ENCODE measurements around the gene WDFY2. TPM values are rescaled to one million over a fixed set of nuclear protein-coding genes. Genes with fewer than 3 reads are reported as not detected.

Gene WDFY2
- total and polyA plus RNA-seq, 5 donors from 2014 or later: 4.0 to 26.2 (median 4.9) TPM

GRCh38 chr13:51771418-51772104, 187.3 kb downstream of the WDFY2 start:
- Histone ChIP-seq H3K9me3 (ENCODE audit: control insufficient read depth in 2 of 2, low read length in 2 of 2) (no peaks in the 10 kb centered on the region), H3K36me3 (ENCODE audit: control insufficient read depth, insufficient read depth, low read length) (peaks cover 22% of the 10 kb centered on the region), H3K4me3 (ENCODE audit: low read depth, low read length) (no peak overlapping the region), H3K4me1 (ENCODE audit: control insufficient read depth, insufficient read depth, low read length, poor library complexity, severe bottlenecking) (no peaks in the 10 kb centered on the region), H3K27ac (ENCODE audit: insufficient read depth, low read length, poor library complexity, severe bottlenecking) (no peak overlapping the region), H3K27me3 (ENCODE audit: control insufficient read depth, insufficient read depth, low read length) (no peaks in the 10 kb centered on the region)
- H3K27ac Mint-ChIP-seq: peak overlapping the region in 2 of 3 donors; percentile 38 to 40
- peaks cover 5% of the 10 kb centered on the region for H3K27me3 Mint-ChIP-seq
- ATAC-seq (ENCODE audit: low read depth in 2 of 2) (no peak), DNase-seq (no peak)
- H3K36me3 Mint-ChIP-seq: peaks cover 4% of the 10 kb centered on the region
- H3K4me3 Mint-ChIP-seq: no peak overlapping the region
- H3K4me1 Mint-ChIP-seq: peaks cover 0 to 2% (median 0%) of the 10 kb centered on the region in 4 donors
- H3K9me3 Mint-ChIP-seq: no peaks in the 10 kb centered on the region

- Histone ChIP-seq H3K27ac (ENCODE audit: insufficient read depth, low read length, poor library complexity, severe bottlenecking) (no peak overlapping the region), H3K4me3 (ENCODE audit: low read depth, low read length) (no peak overlapping the region), H3K36me3 (ENCODE audit: control insufficient read depth, insufficient read depth, low read length) (peaks cover 22% of the 10 kb centered on the region), H3K9me3 (ENCODE audit: control insufficient read depth in 2 of 2, low read length in 2 of 2) (no peaks in the 10 kb centered on the region), H3K27me3 (ENCODE audit: control insufficient read depth, insufficient read depth, low read length) (no peaks in the 10 kb centered on the region), H3K4me1 (ENCODE audit: control insufficient read depth, insufficient read depth, low read length, poor library complexity, severe bottlenecking) (no peaks in the 10 kb centered on the region)
- H3K9me3 Mint-ChIP-seq: no peaks in the 10 kb centered on the region
- H3K4me3 Mint-ChIP-seq: no peak overlapping the region
- peaks cover 4% of the 10 kb centered on the region for H3K36me3 Mint-ChIP-seq
- H3K4me1 Mint-ChIP-seq: no peaks in the 10 kb centered on the region
- no peak for DNase-seq
- no peak for ATAC-seq (ENCODE audit: low read depth in 2 of 2)
- peaks cover 5% of the 10 kb centered on the region for H3K27me3 Mint-ChIP-seq
- H3K27ac Mint-ChIP-seq: no peak overlapping the region
These were observed 187.8 kb downstream of the WDFY2 start for GRCh38 chr13:51772105-51772455.

- H3K9me3 ChIP-seq (ENCODE audit: control insufficient read depth in 2 of 2, low read length in 2 of 2): no peaks in the 10 kb centered on the region
- H3K4me1 ChIP-seq (ENCODE audit: control insufficient read depth, insufficient read depth, low read length, poor library complexity, severe bottlenecking): no peaks in the 10 kb centered on the region
- no peak overlapping the region for H3K4me3 ChIP-seq (ENCODE audit: low read depth, low read length)
- no peaks in the 10 kb centered on the region for H3K27me3 ChIP-seq (ENCODE audit: control insufficient read depth, insufficient read depth, low read length)
- peaks cover 5% of the 10 kb centered on the region for H3K27me3 Mint-ChIP-seq
- no peaks in the 10 kb centered on the region for H3K4me1 Mint-ChIP-seq
- no peak for DNase-seq
- no peak for ATAC-seq (ENCODE audit: low read depth in 2 of 2)
- H3K36me3 ChIP-seq (ENCODE audit: control insufficient read depth, insufficient read depth, low read length): peaks cover 21% of the 10 kb centered on the region
- H3K4me3 Mint-ChIP-seq: no peak overlapping the region
- H3K9me3 Mint-ChIP-seq: no peaks in the 10 kb centered on the region
- H3K27ac Mint-ChIP-seq: no peak overlapping the region
- no peak overlapping the region for H3K27ac ChIP-seq (ENCODE audit: insufficient read depth, low read length, poor library complexity, severe bottlenecking)
- H3K36me3 Mint-ChIP-seq: peaks cover 4% of the 10 kb centered on the region
These were observed 188.5 kb downstream of the WDFY2 start for GRCh38 chr13:51772781-51773180.

DNA sequence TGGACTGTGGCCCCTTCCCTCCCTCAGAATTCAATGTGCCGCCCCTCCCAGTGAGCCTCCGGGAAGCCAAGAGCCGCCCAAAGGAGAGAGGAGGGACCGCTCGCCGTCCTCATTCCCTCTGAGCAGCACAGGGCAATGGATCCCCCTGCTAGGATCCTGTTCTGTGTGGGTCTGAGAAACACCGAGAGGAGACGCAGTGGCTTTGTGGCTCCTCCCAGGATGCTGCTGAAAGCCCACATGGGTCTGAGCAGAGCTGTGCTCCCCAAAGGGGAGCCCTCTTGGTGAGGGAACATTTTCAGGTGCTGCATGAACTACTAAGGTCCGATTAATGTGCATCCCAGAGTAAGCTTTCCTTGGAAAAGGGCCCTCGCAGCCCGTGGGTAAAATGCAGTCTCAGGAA, 189.3 kb downstream of the WDFY2 start:
- no peaks in the 10 kb centered on the region for H3K4me1 Mint-ChIP-seq
- no peaks in the 10 kb centered on the region for H3K27me3 ChIP-seq (ENCODE audit: control insufficient read depth, insufficient read depth, low read length)
- H3K27ac ChIP-seq (ENCODE audit: insufficient read depth, low read length, poor library complexity, severe bottlenecking): no peak overlapping the region
- H3K27ac Mint-ChIP-seq: no peak overlapping the region
- DNase-seq (no peak), ATAC-seq (ENCODE audit: low read depth in 2 of 2) (no peak)
- H3K36me3 ChIP-seq (ENCODE audit: control insufficient read depth, insufficient read depth, low read length): peaks cover 17% of the 10 kb centered on the region
- H3K4me1 ChIP-seq (ENCODE audit: control insufficient read depth, insufficient read depth, low read length, poor library complexity, severe bottlenecking): no peaks in the 10 kb centered on the region
- no peak overlapping the region for H3K4me3 ChIP-seq (ENCODE audit: low read depth, low read length)
- no peaks in the 10 kb centered on the region for H3K9me3 ChIP-seq (ENCODE audit: control insufficient read depth in 2 of 2, low read length in 2 of 2)
- H3K4me3 Mint-ChIP-seq: no peak overlapping the region
- H3K9me3 Mint-ChIP-seq: no peaks in the 10 kb centered on the region
- peaks cover 5% of the 10 kb centered on the region for H3K27me3 Mint-ChIP-seq
- H3K36me3 Mint-ChIP-seq: peaks cover 4% of the 10 kb centered on the region

DNA sequence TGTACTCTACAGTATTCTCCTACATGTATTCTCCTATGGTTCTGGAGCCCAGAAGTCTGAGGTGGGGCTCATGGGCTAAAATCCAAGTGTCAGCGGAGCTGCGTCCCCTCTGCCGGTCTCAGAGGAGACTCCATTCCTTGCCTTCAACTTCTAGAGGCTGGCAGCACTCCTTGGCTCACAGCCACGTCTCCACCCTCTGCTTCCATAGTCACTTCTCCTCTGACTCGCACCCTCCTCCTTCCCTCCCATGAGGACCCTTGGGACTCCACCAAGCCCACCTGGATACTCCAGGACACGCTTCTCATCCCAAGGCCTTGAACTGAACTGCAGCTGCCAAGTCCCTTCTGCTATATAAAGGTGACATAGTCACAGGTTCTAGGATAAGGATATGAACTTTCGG, 191.9 kb downstream of the WDFY2 start:
- no peak overlapping the region for H3K4me3 ChIP-seq (ENCODE audit: low read depth, low read length)
- no peaks in the 10 kb centered on the region for H3K9me3 ChIP-seq (ENCODE audit: control insufficient read depth in 2 of 2, low read length in 2 of 2)
- DNase-seq (no peak), ATAC-seq (ENCODE audit: low read depth in 2 of 2) (no peak)
- no peaks in the 10 kb centered on the region for H3K9me3 Mint-ChIP-seq
- peaks cover 0 to 3% (median 0%) of the 10 kb centered on the region in 4 donors for H3K4me1 Mint-ChIP-seq
- no peaks in the 10 kb centered on the region for H3K27me3 ChIP-seq (ENCODE audit: control insufficient read depth, insufficient read depth, low read length)
- H3K4me3 Mint-ChIP-seq: no peak overlapping the region
- no peak overlapping the region for H3K27ac Mint-ChIP-seq
- peaks cover 14% of the 10 kb centered on the region for H3K36me3 ChIP-seq (ENCODE audit: control insufficient read depth, insufficient read depth, low read length)
- peaks cover 16% of the 10 kb centered on the region for H3K36me3 Mint-ChIP-seq
- H3K27me3 Mint-ChIP-seq: peaks cover 5% of the 10 kb centered on the region
- no peaks in the 10 kb centered on the region for H3K4me1 ChIP-seq (ENCODE audit: control insufficient read depth, insufficient read depth, low read length, poor library complexity, severe bottlenecking)
- no peak overlapping the region for H3K27ac ChIP-seq (ENCODE audit: insufficient read depth, low read length, poor library complexity, severe bottlenecking)

DNA sequence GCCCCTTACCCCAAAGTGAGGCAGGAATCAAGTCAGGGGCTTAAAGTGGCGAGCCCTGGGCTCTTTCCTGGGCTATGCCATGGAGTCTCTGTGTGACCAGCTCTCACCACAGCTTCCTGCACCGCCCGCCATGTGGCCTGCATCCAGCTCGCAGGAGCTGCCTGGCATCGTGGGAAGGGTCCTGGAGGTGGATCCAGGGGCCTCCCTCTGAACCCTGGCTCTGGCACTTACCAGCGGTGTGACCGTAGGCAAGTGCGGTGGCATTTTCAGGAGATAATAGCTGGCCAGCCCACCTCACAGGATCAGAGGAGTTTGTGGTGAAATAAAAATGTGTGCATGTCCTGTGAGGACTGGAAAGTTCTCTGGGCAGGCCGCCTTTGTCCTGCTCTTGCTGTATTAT, 193.7 kb downstream of the WDFY2 start:
- Mint-ChIP-seq H3K9me3 (no peaks in the 10 kb centered on the region), H3K4me3 (no peak overlapping the region)
- no peak overlapping the region for H3K27ac ChIP-seq (ENCODE audit: insufficient read depth, low read length, poor library complexity, severe bottlenecking)

DNA sequence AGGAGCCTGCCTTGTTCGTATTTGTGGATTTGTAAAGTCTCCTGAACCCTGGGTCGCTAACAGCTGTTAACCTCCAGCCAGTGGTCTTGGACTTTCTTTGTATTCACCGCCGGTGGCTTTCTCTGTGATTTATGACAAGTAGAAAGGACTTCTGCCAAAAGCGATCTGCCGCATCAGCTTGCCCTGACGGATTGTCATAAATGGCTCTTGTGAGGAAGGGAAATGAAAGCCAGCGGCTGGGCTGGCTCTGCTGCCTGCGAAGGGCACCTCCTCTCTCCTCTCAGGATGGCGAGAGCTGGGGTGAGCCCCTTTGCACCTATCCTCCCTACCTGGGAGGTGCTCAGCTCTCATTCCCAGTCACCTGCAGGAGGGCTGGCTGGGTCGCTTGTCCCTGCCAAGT, 194.1 kb downstream of the WDFY2 start:
- no peak for DNase-seq
- H3K9me3 Mint-ChIP-seq: no peaks in the 10 kb centered on the region
- no peak overlapping the region for H3K4me3 Mint-ChIP-seq
- peaks cover 5% of the 10 kb centered on the region for H3K27me3 Mint-ChIP-seq
- ATAC-seq (ENCODE audit: low read depth in 2 of 2): no peak
- H3K27ac Mint-ChIP-seq: no peak overlapping the region
- no peak overlapping the region for H3K27ac ChIP-seq (ENCODE audit: insufficient read depth, low read length, poor library complexity, severe bottlenecking)
- H3K36me3 Mint-ChIP-seq: peaks cover 21% of the 10 kb centered on the region
- H3K4me3 ChIP-seq (ENCODE audit: low read depth, low read length): no peak overlapping the region
- no peaks in the 10 kb centered on the region for H3K27me3 ChIP-seq (ENCODE audit: control insufficient read depth, insufficient read depth, low read length)
- peaks cover 0 to 3% (median 0%) of the 10 kb centered on the region in 4 donors for H3K4me1 Mint-ChIP-seq
- H3K36me3 ChIP-seq (ENCODE audit: control insufficient read depth, insufficient read depth, low read length): peaks cover 6% of the 10 kb centered on the region
- no peaks in the 10 kb centered on the region for H3K4me1 ChIP-seq (ENCODE audit: control insufficient read depth, insufficient read depth, low read length, poor library complexity, severe bottlenecking)
- H3K9me3 ChIP-seq (ENCODE audit: control insufficient read depth in 2 of 2, low read length in 2 of 2): no peaks in the 10 kb centered on the region

More for the DNA sequence above, 193.7 kb downstream of the WDFY2 start:
- Mint-ChIP-seq H3K36me3 (peaks cover 21% of the 10 kb centered on the region), H3K27ac (no peak overlapping the region), H3K4me1 (peaks cover 0 to 3% (median 0%) of the 10 kb centered on the region in 4 donors), H3K27me3 (peaks cover 5% of the 10 kb centered on the region)
- DNase-seq (no peak), ATAC-seq (ENCODE audit: low read depth in 2 of 2) (no peak)
- Histone ChIP-seq H3K36me3 (ENCODE audit: control insufficient read depth, insufficient read depth, low read length) (peaks cover 8% of the 10 kb centered on the region), H3K4me1 (ENCODE audit: control insufficient read depth, insufficient read depth, low read length, poor library complexity, severe bottlenecking) (no peaks in the 10 kb centered on the region), H3K27me3 (ENCODE audit: control insufficient read depth, insufficient read depth, low read length) (no peaks in the 10 kb centered on the region), H3K9me3 (ENCODE audit: control insufficient read depth in 2 of 2, low read length in 2 of 2) (no peaks in the 10 kb centered on the region), H3K4me3 (ENCODE audit: low read depth, low read length) (no peak overlapping the region)

DNA sequence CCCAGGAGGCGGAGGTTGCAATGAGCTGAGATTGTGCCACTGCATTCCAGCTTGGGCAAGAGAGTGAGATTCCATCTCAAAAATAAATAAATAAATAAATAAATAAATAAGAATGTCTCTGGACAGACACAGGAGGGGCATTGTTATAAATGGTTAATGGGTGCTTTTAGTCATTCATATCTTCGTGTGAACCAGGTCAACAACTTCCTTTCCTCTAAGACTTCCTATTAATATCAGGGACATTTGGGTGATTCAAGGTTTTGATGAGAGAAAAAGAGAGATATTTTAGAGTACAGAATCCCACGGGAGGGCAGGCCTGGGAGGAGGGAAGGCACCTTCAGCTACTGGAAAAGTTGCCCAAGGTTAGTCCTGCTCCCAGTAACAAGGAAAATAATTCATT, 195.8 kb downstream of the WDFY2 start:
- ATAC-seq (ENCODE audit: low read depth in 2 of 2) (no peak), DNase-seq (no peak)
- Mint-ChIP-seq H3K27me3 (peaks cover 5% of the 10 kb centered on the region), H3K4me1 (peaks cover 0 to 3% (median 0%) of the 10 kb centered on the region in 4 donors), H3K4me3 (no peak overlapping the region), H3K27ac (no peak overlapping the region), H3K36me3 (peaks cover 21% of the 10 kb centered on the region), H3K9me3 (no peaks in the 10 kb centered on the region)
- H3K36me3 ChIP-seq (ENCODE audit: control insufficient read depth, insufficient read depth, low read length): no peaks in the 10 kb centered on the region
- no peaks in the 10 kb centered on the region for H3K9me3 ChIP-seq (ENCODE audit: control insufficient read depth in 2 of 2, low read length in 2 of 2)
- no peaks in the 10 kb centered on the region for H3K27me3 ChIP-seq (ENCODE audit: control insufficient read depth, insufficient read depth, low read length)
- H3K4me3 ChIP-seq (ENCODE audit: low read depth, low read length): no peak overlapping the region
- H3K4me1 ChIP-seq (ENCODE audit: control insufficient read depth, insufficient read depth, low read length, poor library complexity, severe bottlenecking): no peaks in the 10 kb centered on the region
- no peak overlapping the region for H3K27ac ChIP-seq (ENCODE audit: insufficient read depth, low read length, poor library complexity, severe bottlenecking)
